Immature natural killer cell (primary cell): ENCODE data around the gene COL11A1. TPM values are rescaled to one million over a fixed set of nuclear protein-coding genes. Genes with fewer than 3 reads are reported as not detected.
"Not testable (repeated sequence)": the region's sequence is repeated elsewhere in the genome, so short reads cannot be mapped to it uniquely, and the experiment has no call there.

ENCODE experiments used
- DNase-seq, 3 donors: peaks; one replicate each; pipeline ENCODE4 v3.0.0; 2022; ENCODE audit warnings: mixed read lengths in 1 of 3
- H3K27ac Mint-ChIP-seq, 6 donors: one replicate each; pipeline ENCODE4 v1.8.0; 2020; ENCODE audit warnings: mixed read lengths in 6 of 6, mild to moderate bottlenecking in 5 of 6, inconsistent platforms in 4 of 6, moderate library complexity in 3 of 6
- H3K27me3 Mint-ChIP-seq, 3 donors: one replicate each; pipeline ENCODE4 v1.8.0; 2020 to 2021; ENCODE audit warnings: low read depth in 3 of 3, mild to moderate bottlenecking in 3 of 3, mixed read lengths in 3 of 3, moderate library complexity in 3 of 3, inconsistent platforms in 1 of 3
- H3K36me3 Mint-ChIP-seq, 3 donors: one replicate each; pipeline ENCODE4 v1.8.0; 2020; ENCODE audit warnings: mixed read lengths in 3 of 3, inconsistent platforms in 2 of 3, mild to moderate bottlenecking in 2 of 3
- H3K4me1 Mint-ChIP-seq, 2 donors: one replicate each; pipeline ENCODE4 v1.8.0; 2020; ENCODE audit warnings: inconsistent platforms in 2 of 2, mild to moderate bottlenecking in 2 of 2, mixed read lengths in 2 of 2, moderate library complexity in 1 of 2
- H3K4me3 Mint-ChIP-seq, 5 donors: one replicate each; pipeline ENCODE4 v1.8.0; 2020; ENCODE audit warnings: mild to moderate bottlenecking in 5 of 5, mixed read lengths in 5 of 5, inconsistent platforms in 3 of 5, moderate library complexity in 3 of 5
- H3K9me3 Mint-ChIP-seq, 6 donors: one replicate each; pipeline ENCODE4 v1.8.0; 2020; ENCODE audit warnings: mild to moderate bottlenecking in 6 of 6, mixed read lengths in 6 of 6, inconsistent platforms in 4 of 6, moderate library complexity in 3 of 6
- polyA plus RNA-seq, 3 donors: library from polyadenylated mRNA; unstranded; fragments of 300-500 nt; fragmentation: Illumina TruSeq; gene quantifications; one replicate each; pipeline ENCODE4 v1.2.3, GENCODE V29; 2021

The COL11A1 gene
- polyA plus RNA-seq, 3 donors from 2014 or later: not detected

GRCh38 chr1:102937401-102937800 is 170.9 kb downstream of the COL11A1 start:
- DNase-seq: no peak
- Mint-ChIP-seq H3K36me3 (no peaks in the 10 kb centered on the region), H3K4me3 (no peak overlapping the region), H3K9me3 (peaks cover 0 to 23% (median 12%) of the 10 kb centered on the region in 6 donors), H3K4me1 (no peaks in the 10 kb centered on the region), H3K27me3 (no peaks in the 10 kb centered on the region), H3K27ac (no peak overlapping the region)

GRCh38 chr1:102933362-102933761 is 175.0 kb downstream of the COL11A1 start:
- not testable (repeated sequence) for H3K36me3 Mint-ChIP-seq, H3K4me1 Mint-ChIP-seq, H3K27ac Mint-ChIP-seq, DNase-seq, H3K27me3 Mint-ChIP-seq, H3K4me3 Mint-ChIP-seq
- H3K9me3 Mint-ChIP-seq: peaks cover 1 to 19% (median 11%) of the 10 kb centered on the region in 6 donors

- H3K36me3 Mint-ChIP-seq: no peaks in the 10 kb centered on the region
- H3K9me3 Mint-ChIP-seq: peaks cover 0 to 16% (median 2%) of the 10 kb centered on the region in 6 donors
- no peaks in the 10 kb centered on the region for H3K4me1 Mint-ChIP-seq
- no peak overlapping the region for H3K27ac Mint-ChIP-seq
- H3K4me3 Mint-ChIP-seq: no peak overlapping the region
- DNase-seq: no peak
- no peaks in the 10 kb centered on the region for H3K27me3 Mint-ChIP-seq
These were observed 188.7 kb downstream of the COL11A1 start for GRCh38 chr1:102919659-102920058.

GRCh38 chr1:102901996-102902395 is 206.3 kb downstream of the COL11A1 start:
- Mint-ChIP-seq H3K9me3 (peaks cover 2 to 11% (median 4%) of the 10 kb centered on the region in 6 donors), H3K36me3 (no peaks in the 10 kb centered on the region), H3K27me3 (no peaks in the 10 kb centered on the region), H3K4me1 (no peaks in the 10 kb centered on the region), H3K27ac (no peak overlapping the region), H3K4me3 (no peak overlapping the region)
- no peak for DNase-seq

- Mint-ChIP-seq H3K27me3 (no peaks in the 10 kb centered on the region), H3K27ac (no peak overlapping the region), H3K4me3 (no peak overlapping the region), H3K9me3 (peaks cover 2 to 12% (median 4%) of the 10 kb centered on the region in 6 donors), H3K36me3 (no peaks in the 10 kb centered on the region), H3K4me1 (no peaks in the 10 kb centered on the region)
- no peak for DNase-seq
These were observed 208.4 kb downstream of the COL11A1 start for GRCh38 chr1:102899935-102900334.

GRCh38 chr1:102897557-102897956 is 210.8 kb downstream of the COL11A1 start:
- Mint-ChIP-seq H3K4me3 (no peak overlapping the region), H3K27me3 (no peaks in the 10 kb centered on the region), H3K9me3 (peaks cover 2 to 14% (median 4%) of the 10 kb centered on the region in 6 donors), H3K27ac (no peak overlapping the region), H3K4me1 (no peaks in the 10 kb centered on the region), H3K36me3 (no peaks in the 10 kb centered on the region)
- no peak for DNase-seq

- Mint-ChIP-seq H3K4me3 (no peak overlapping the region), H3K27ac (no peak overlapping the region), H3K36me3 (no peaks in the 10 kb centered on the region), H3K27me3 (no peaks in the 10 kb centered on the region), H3K9me3 (peaks cover 2 to 10% (median 6%) of the 10 kb centered on the region in 6 donors), H3K4me1 (no peaks in the 10 kb centered on the region)
- no peak for DNase-seq
These were observed 211.6 kb downstream of the COL11A1 start for GRCh38 chr1:102896771-102897170.

GRCh38 chr1:102896286-102896685 is 212.0 kb downstream of the COL11A1 start:
- H3K4me1 Mint-ChIP-seq: no peaks in the 10 kb centered on the region
- no peak overlapping the region for H3K4me3 Mint-ChIP-seq
- no peak for DNase-seq
- H3K9me3 Mint-ChIP-seq: peaks cover under 1 to 8% (median 5%) of the 10 kb centered on the region in 6 donors
- no peak overlapping the region for H3K27ac Mint-ChIP-seq
- no peaks in the 10 kb centered on the region for H3K36me3 Mint-ChIP-seq
- no peaks in the 10 kb centered on the region for H3K27me3 Mint-ChIP-seq

- no peak for DNase-seq
- H3K27me3 Mint-ChIP-seq: peaks cover 0 to 2% (median 0%) of the 10 kb centered on the region in 3 donors
- no peaks in the 10 kb centered on the region for H3K36me3 Mint-ChIP-seq
- H3K9me3 Mint-ChIP-seq: peaks cover 0 to 9% (median 3%) of the 10 kb centered on the region in 6 donors
- H3K4me3 Mint-ChIP-seq: no peak overlapping the region
- H3K4me1 Mint-ChIP-seq: no peaks in the 10 kb centered on the region
- no peak overlapping the region for H3K27ac Mint-ChIP-seq
These were observed 216.3 kb downstream of the COL11A1 start for GRCh38 chr1:102891868-102892625.

- Mint-ChIP-seq H3K36me3 (no peaks in the 10 kb centered on the region), H3K4me1 (no peaks in the 10 kb centered on the region), H3K27me3 (peaks cover 0 to 2% (median 0%) of the 10 kb centered on the region in 3 donors), H3K4me3 (no peak overlapping the region), H3K9me3 (peaks cover 0 to 18% (median 5%) of the 10 kb centered on the region in 6 donors), H3K27ac (no peak overlapping the region)
- no peak for DNase-seq
These were observed 221.7 kb downstream of the COL11A1 start for GRCh38 chr1:102886638-102887037.

- Mint-ChIP-seq H3K4me3 (no peak overlapping the region), H3K36me3 (no peaks in the 10 kb centered on the region), H3K27me3 (peaks cover 0 to 2% (median 0%) of the 10 kb centered on the region in 3 donors), H3K9me3 (peaks cover 0 to 20% (median 5%) of the 10 kb centered on the region in 6 donors), H3K4me1 (no peaks in the 10 kb centered on the region), H3K27ac (no peak overlapping the region)
- no peak for DNase-seq
These were observed 224.1 kb downstream of the COL11A1 start for GRCh38 chr1:102884238-102884637.

GRCh38 chr1:102879439-102879993 is 228.8 kb downstream of the COL11A1 start:
- Mint-ChIP-seq H3K4me1 (no peaks in the 10 kb centered on the region), H3K9me3 (peaks cover 2 to 25% (median 4%) of the 10 kb centered on the region in 6 donors), H3K4me3 (no peak overlapping the region), H3K27me3 (no peaks in the 10 kb centered on the region), H3K36me3 (no peaks in the 10 kb centered on the region), H3K27ac (no peak overlapping the region)
- no peak for DNase-seq

GRCh38 chr1:102875756-102876155 is 232.6 kb downstream of the COL11A1 start:
- Mint-ChIP-seq H3K9me3 (peaks cover 11 to 26% (median 15%) of the 10 kb centered on the region in 6 donors), H3K4me1 (no peaks in the 10 kb centered on the region), H3K36me3 (peaks cover 0 to 6% (median 0%) of the 10 kb centered on the region in 3 donors), H3K27me3 (no peaks in the 10 kb centered on the region), H3K4me3 (no peak overlapping the region), H3K27ac (no peak overlapping the region)
- DNase-seq: no peak

GRCh38 chr1:102872526-102872925 is 235.8 kb downstream of the COL11A1 start:
- Mint-ChIP-seq H3K27ac (no peak overlapping the region), H3K36me3 (peaks cover 0 to 6% (median 0%) of the 10 kb centered on the region in 3 donors), H3K4me1 (no peaks in the 10 kb centered on the region), H3K9me3 (peaks cover 15 to 38% (median 29%) of the 10 kb centered on the region in 6 donors), H3K4me3 (no peak overlapping the region), H3K27me3 (no peaks in the 10 kb centered on the region)
- DNase-seq: no peak
